T-helper 17 cell (primary cell): ENCODE data around the gene JAK1. TPM values are rescaled to one million over a fixed set of nuclear protein-coding genes. Genes with fewer than 3 reads are reported as not detected.

Experiments used
- ATAC-seq: fragments of 150-1000 bp; cut with Tn5 transposase; 2 replicates; pipeline ENCODE4 v1.10.0; 2021; ENCODE audit warnings: mild to moderate bottlenecking, moderate library complexity
- DNase-seq, 3 donors: peaks; one replicate each; pipeline versions ENCODE4 v3.0.0 to v3.0.0-alpha.2; 2020 to 2021
- H3K9me3 ChIP-seq: one replicate; pipeline ENCODE4 v1.7.0; 2013; ENCODE audit warnings: low read length, mild to moderate bottlenecking; ENCODE audit not compliant: control insufficient read depth, poor library complexity, severe bottlenecking
- H3K27ac Mint-ChIP-seq: one replicate; pipeline ENCODE4 v1.8.0; 2022; ENCODE audit warnings: mild to moderate bottlenecking, moderate library complexity, mixed read lengths
- H3K27me3 Mint-ChIP-seq: one replicate; pipeline ENCODE4 v1.8.0; 2022; ENCODE audit warnings: mixed read lengths
- H3K36me3 Mint-ChIP-seq: one replicate; pipeline ENCODE4 v1.8.0; 2022; ENCODE audit warnings: low read depth, mixed read lengths
- H3K4me1 Mint-ChIP-seq: one replicate; pipeline ENCODE4 v1.8.0; 2022; ENCODE audit warnings: mild to moderate bottlenecking, mixed read lengths
- H3K4me3 Mint-ChIP-seq: one replicate; pipeline ENCODE4 v1.8.0; 2022; ENCODE audit warnings: mild to moderate bottlenecking, moderate library complexity, mixed read lengths
- total RNA-seq, 4 donors: library from RNA in 2 of 4; stranded (reverse) in 2 of 4; gene quantifications; one replicate each; pipeline ENCODE4 v1.2.3 and lab custom pipeline; 2022 to 2026

JAK1 gene
- total RNA-seq, 2 donors from 2014 or later: 246 to 317 TPM

- Mint-ChIP-seq H3K36me3 (no peaks in the 10 kb centered on the region), H3K27ac (no peak overlapping the region), H3K4me1 (peaks cover 3% of the 10 kb centered on the region), H3K4me3 (no peak overlapping the region), H3K27me3 (no peaks in the 10 kb centered on the region)
- H3K9me3 ChIP-seq: no peaks in the 10 kb centered on the region
- ATAC-seq: no peak
- DNase-seq: no peak
These were observed 167.5 kb downstream of the JAK1 start for GRCh38 chr1:64798872-64799271.

- no peak for ATAC-seq
- H3K27me3 Mint-ChIP-seq: no peaks in the 10 kb centered on the region
- peaks cover 4% of the 10 kb centered on the region for H3K9me3 ChIP-seq
- no peak overlapping the region for H3K4me3 Mint-ChIP-seq
- peaks cover 2% of the 10 kb centered on the region for H3K36me3 Mint-ChIP-seq
- DNase-seq: no peak
- H3K27ac Mint-ChIP-seq: no peak overlapping the region
- no peaks in the 10 kb centered on the region for H3K4me1 Mint-ChIP-seq
These were observed 175.4 kb downstream of the JAK1 start for GRCh38 chr1:64790832-64791487.

Other genes with a start within 250 kb of the JAK1 start
- gene RAVER2, start 221.5 kb downstream of the JAK1 start, total RNA-seq: 1 to 10 TPM; 1.5 to 1.6 TPM
- gene AK4, start 181.7 kb upstream of the JAK1 start, total RNA-seq: under 1 TPM; 0.05 to 0.07 TPM